HFF-Myc (cell line): ENCODE measurements around the gene SVEP1.

Experiments used
- DNase-seq: peaks from one replicate; pipeline ENCODE4 v3.0.0-alpha.2; 2011; ENCODE audit warnings: low read depth; ENCODE audit errors: extremely low read depth
- H3K4me3 ChIP-seq: replicated peaks from 2 replicates; pipeline ENCODE4 v1.5.1; 2011; ENCODE audit warnings: low read depth, mild to moderate bottlenecking, control low read depth, low read length
- TF ChIP-seq, protein P1 (sequence below): IDR thresholded peaks from 2 replicates; pipeline ENCODE4 v1.5.1; 2012; ENCODE audit warnings: mild to moderate bottlenecking, low read depth, low read length, control low read depth; ENCODE audit errors: missing control alignments

The SVEP1 gene

DNA sequence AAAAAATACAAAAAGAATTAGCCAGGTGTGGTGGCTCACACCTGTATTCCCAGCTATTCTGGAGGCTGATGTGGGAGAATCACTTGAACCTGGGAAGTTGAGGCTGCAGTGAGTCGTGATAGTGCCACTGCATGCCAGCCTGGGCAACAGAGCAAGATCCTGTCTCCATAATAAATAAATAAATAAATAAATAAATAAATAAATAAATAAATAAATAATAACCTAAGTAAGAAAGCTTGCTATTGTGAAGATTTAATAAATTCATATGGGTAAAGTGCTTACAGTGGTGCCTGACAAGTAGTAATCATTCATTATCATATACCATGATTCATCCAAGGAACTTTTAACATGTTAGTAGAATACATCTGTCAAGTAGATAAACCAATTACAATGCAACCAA, 13.4 kb downstream of the SVEP1 start:
- TF ChIP-seq, protein P1, sequence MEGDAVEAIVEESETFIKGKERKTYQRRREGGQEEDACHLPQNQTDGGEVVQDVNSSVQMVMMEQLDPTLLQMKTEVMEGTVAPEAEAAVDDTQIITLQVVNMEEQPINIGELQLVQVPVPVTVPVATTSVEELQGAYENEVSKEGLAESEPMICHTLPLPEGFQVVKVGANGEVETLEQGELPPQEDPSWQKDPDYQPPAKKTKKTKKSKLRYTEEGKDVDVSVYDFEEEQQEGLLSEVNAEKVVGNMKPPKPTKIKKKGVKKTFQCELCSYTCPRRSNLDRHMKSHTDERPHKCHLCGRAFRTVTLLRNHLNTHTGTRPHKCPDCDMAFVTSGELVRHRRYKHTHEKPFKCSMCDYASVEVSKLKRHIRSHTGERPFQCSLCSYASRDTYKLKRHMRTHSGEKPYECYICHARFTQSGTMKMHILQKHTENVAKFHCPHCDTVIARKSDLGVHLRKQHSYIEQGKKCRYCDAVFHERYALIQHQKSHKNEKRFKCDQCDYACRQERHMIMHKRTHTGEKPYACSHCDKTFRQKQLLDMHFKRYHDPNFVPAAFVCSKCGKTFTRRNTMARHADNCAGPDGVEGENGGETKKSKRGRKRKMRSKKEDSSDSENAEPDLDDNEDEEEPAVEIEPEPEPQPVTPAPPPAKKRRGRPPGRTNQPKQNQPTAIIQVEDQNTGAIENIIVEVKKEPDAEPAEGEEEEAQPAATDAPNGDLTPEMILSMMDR = no peak
- no peak overlapping the region for H3K4me3 ChIP-seq
- DNase-seq = no peak

DNA sequence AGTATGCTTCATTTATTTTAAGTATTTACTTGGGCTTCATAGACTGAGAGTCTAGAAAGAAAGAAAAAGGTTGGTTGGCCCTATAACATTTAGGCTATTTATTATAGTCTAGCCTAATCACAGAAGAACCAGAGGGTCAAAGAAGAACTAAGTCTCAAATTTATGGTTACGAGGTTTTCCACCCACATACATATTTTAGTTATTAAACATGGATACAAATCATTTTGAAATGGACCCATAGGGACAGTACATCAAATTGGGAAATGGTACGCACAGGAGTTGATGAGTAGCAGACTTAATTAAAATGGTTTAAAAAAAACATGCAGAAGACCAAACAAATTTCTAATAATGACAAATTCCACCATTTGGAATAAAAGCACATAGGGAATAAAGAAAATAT, 17.7 kb downstream of the SVEP1 start:
- no peak for DNase-seq
- H3K4me3 ChIP-seq = no peak overlapping the region
- TF ChIP-seq, protein P1 = no peak

DNA sequence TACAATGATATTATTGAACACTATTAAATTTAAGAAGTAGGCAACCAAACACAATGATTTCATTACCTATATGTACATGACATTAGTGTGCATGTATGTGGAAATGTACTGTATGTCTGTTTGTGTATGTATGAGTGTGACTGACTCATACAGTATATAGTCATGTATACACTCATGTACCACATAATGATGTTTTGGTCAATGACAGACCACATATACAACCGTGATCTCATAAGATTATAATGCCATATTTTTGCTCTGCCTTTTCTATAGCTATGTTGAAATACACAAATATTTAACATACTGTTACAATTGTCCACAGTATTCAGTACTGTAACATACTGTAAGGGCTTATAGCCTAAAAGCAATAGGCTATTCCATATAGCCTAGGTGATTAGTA, 19.7 kb downstream of the SVEP1 start:
- no peak overlapping the region for H3K4me3 ChIP-seq
- TF ChIP-seq, protein P1 = no peak
- DNase-seq = no peak

DNA sequence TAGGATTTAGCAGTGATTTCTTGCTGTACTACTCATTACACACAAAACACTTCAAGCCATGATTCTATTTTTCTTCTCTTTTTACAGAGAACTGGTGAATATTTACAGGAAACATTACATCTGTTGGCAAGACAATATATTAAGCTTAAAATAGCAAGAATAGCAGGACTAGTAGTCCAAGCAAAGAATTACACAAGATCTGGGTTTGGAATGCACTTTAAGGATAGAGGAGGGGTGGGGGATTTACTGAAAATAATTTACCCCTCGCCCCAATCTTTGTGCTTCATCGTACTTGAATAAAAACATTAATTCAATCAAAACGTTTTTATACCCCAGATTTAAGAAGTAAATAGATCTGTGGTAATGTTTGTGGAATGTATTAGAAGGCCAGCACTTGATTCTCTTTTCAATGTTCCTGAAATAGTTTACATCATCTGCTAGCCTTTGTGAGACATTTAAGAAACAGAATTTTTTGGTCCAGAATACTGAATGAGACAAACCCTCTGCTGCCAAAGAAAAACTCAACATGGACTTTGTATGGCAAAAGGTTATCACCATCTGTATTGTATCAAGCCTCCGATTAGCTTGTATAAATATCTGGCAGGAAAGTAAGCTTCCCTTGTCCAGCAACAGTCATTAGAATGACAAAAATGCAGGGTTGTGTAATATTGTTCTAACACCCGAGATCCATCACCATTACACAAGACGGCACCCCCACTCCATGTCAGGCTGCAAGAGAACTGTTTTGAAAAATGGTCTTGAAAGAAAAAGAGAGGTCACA, 23.8 kb downstream of the SVEP1 start:
- DNase-seq = no peak

DNA sequence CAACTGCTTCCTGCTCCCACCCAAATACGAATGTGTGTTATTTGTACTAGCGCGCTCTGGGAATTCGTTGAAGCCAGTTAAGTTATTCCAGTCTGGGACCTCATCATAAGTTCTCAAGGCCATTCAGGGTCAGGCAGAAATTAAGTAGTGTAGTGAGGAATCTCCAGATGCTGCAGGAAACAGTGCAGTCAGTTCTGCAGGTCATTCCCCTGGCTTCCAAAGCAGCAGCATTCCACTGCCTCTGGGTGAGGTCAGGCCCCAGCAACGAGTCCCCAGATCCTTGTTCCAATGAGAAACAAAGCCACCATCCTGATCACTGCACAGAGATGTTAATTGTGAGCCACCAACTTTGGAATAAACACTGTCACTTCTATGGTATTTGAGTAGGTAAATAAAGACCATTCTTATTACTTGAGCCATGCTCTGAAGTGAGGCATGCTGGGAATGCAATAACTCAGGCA, 33.1 kb downstream of the SVEP1 start:
- TF ChIP-seq, protein P1 = no peak
- no peak for DNase-seq
- H3K4me3 ChIP-seq = no peak overlapping the region

More for the DNA sequence above, 23.8 kb downstream of the SVEP1 start:
- TF ChIP-seq, protein P1 = no peak
- H3K4me3 ChIP-seq = no peak overlapping the region

DNA sequence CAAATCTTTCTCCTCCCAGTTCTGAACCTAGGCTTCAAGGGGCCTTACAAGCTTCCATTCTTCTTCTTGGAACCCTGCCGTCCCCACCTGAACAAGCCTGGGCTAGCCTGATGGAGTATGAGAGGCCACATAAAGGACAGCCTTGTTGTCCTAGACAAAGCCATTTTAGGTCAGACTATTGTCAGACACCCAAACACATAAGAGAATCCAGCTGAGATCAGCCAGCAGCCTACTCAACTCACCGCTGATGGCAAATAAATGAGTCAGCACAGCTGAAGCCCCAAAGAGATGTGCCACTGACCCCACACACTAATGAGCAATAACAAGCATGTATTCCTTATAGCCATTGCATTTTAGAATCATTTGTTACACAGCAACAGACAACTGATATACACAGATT, 33.8 kb downstream of the SVEP1 start:
- no peak overlapping the region for H3K4me3 ChIP-seq
- TF ChIP-seq, protein P1 = no peak
- no peak for DNase-seq
